GM13976 (cell line): ENCODE measurements around the gene VAPB.

Source experiments
- DNase-seq: peaks from one replicate; pipeline ENCODE4 v3.0.0; 2012; ENCODE audit warnings: low spot score
- CTCF ChIP-seq: IDR thresholded peaks from 2 replicates; pipeline ENCODE4 v1.5.1; 2012; ENCODE audit warnings: borderline replicate concordance, mild to moderate bottlenecking; ENCODE audit not compliant: insufficient read depth; ENCODE audit errors: extremely low read depth, missing control alignments, control extremely low read depth
- in situ Hi-C: fragments of 300-500 bp; cut with MboI; formaldehyde crosslinking; loops from one replicate; pipeline ENCODE4 v1.12.0; 2022; ENCODE audit warnings: low sequenced_read_pairs, mixed read lengths, inconsistent platforms; ENCODE audit not compliant: unreplicated experiment

Gene VAPB

GRCh38 chr20:58375759-58376352 is 13.2 kb upstream of the VAPB start:
- no peak for DNase-seq
- in situ Hi-C loops = no loop called here
- TF ChIP-seq CTCF = no peak

- TF ChIP-seq CTCF = no peak
- in situ Hi-C loops = no loop called here
- no peak for DNase-seq
Measured at GRCh38 chr20:58377017-58377416, 12.0 kb upstream of the VAPB start.

GRCh38 chr20:58377766-58378401 is 11.1 kb upstream of the VAPB start:
- in situ Hi-C loops = no loop called here
- TF ChIP-seq CTCF = no peak
- DNase-seq = no peak

GRCh38 chr20:58378704-58379103 is 10.3 kb upstream of the VAPB start:
- no peak for TF ChIP-seq CTCF
- DNase-seq = no peak
- in situ Hi-C loops = no loop called here

GRCh38 chr20:58381627-58382026 is 7.4 kb upstream of the VAPB start:
- in situ Hi-C loops = no loop called here
- no peak for DNase-seq
- no peak for TF ChIP-seq CTCF

- TF ChIP-seq CTCF = no peak
- in situ Hi-C loops = no loop called here
- no peak for DNase-seq
Measured at GRCh38 chr20:58382096-58382495, 6.9 kb upstream of the VAPB start.
